ENCODE results near the gene TOX3. TPM values are rescaled to one million over a fixed set of nuclear protein-coding genes. Genes with fewer than 3 reads are reported as not detected.

Gene TOX3
- total and polyA plus RNA-seq, 2 of the 13 experiments (the other 11 are each of a cell fraction or from before 2014, with no cell fraction given), result 14.5 to 98.6 TPM

- TF ChIP-seq WIZ (CRISPR knock-in tag; IDR thresholded peaks at IDR 0.05), result no peak
- TF ChIP-seq ZNF576 (CRISPR knock-in tag; IDR thresholded peaks at IDR 0.05), result no peak
- TF ChIP-seq ZNF720 (CRISPR knock-in tag; IDR thresholded peaks at IDR 0.05), result no peak
- TF ChIP-seq ARNT (IDR thresholded peaks at IDR 0.05), result no peak
- no peak for TF ChIP-seq HES4 (CRISPR knock-in tag; IDR thresholded peaks at IDR 0.05; ENCODE audit: borderline replicate concordance)
- no peak for TF ChIP-seq PRDM4 (CRISPR knock-in tag; IDR thresholded peaks at IDR 0.05; ENCODE audit: borderline replicate concordance)
- TF ChIP-seq ZNF414 (CRISPR knock-in tag; IDR thresholded peaks at IDR 0.05), result peak; percentile 95; the same call in 1 of the 2 replicates
- no peak for TF ChIP-seq ZNF224 (CRISPR knock-in tag; IDR thresholded peaks at IDR 0.05)
- TF ChIP-seq GTF2F1 (IDR thresholded peaks at IDR 0.05; ENCODE audit: low read length), result no peak
- no peak for TF ChIP-seq ZNF230 (CRISPR knock-in tag; IDR thresholded peaks at IDR 0.05)
- no peak for TF ChIP-seq NPAS2 (CRISPR knock-in tag; IDR thresholded peaks at IDR 0.05; ENCODE audit: borderline replicate concordance)
- no peak for TF ChIP-seq ZBTB46 (CRISPR knock-in tag; IDR thresholded peaks at IDR 0.05; ENCODE audit: borderline replicate concordance)
- TF ChIP-seq EHMT2 (IDR thresholded peaks at IDR 0.05; ENCODE audit: borderline replicate concordance, low read depth, low read length), result no peak; the same call in 1 of the 2 replicates
- TF ChIP-seq THAP8 (CRISPR knock-in tag; IDR thresholded peaks at IDR 0.05; ENCODE audit: borderline replicate concordance), result no peak
- no peak for TF ChIP-seq IKZF1 (IDR thresholded peaks at IDR 0.05)
- TF ChIP-seq MIER2 (CRISPR knock-in tag; IDR thresholded peaks at IDR 0.05), result peak; percentile 87
- TF ChIP-seq CCAR2 (optimal IDR thresholded peaks at IDR 0.05; ENCODE audit: low read depth, low read length), result no peak
- TF ChIP-seq TFDP1 (CRISPR knock-in tag; IDR thresholded peaks at IDR 0.05; ENCODE audit: borderline replicate concordance), result peak; percentile 28; the same call in 1 of the 2 replicates
- TF ChIP-seq ZNF446 (CRISPR knock-in tag; IDR thresholded peaks at IDR 0.05), result no peak
- no peak for TF ChIP-seq HIC2 (CRISPR knock-in tag; IDR thresholded peaks at IDR 0.05; ENCODE audit: low read depth)
These were observed 50.7 kb downstream of the TOX3 start (continued) for GRCh38 chr16:52496051-52496876.
